ENCODE results near the gene HSPA12B.

- TF ChIP-seq EZH2 (IDR thresholded peaks at IDR 0.05; ENCODE audit: borderline replicate concordance, low read length), result no peak
- TF ChIP-seq, protein P1, sequence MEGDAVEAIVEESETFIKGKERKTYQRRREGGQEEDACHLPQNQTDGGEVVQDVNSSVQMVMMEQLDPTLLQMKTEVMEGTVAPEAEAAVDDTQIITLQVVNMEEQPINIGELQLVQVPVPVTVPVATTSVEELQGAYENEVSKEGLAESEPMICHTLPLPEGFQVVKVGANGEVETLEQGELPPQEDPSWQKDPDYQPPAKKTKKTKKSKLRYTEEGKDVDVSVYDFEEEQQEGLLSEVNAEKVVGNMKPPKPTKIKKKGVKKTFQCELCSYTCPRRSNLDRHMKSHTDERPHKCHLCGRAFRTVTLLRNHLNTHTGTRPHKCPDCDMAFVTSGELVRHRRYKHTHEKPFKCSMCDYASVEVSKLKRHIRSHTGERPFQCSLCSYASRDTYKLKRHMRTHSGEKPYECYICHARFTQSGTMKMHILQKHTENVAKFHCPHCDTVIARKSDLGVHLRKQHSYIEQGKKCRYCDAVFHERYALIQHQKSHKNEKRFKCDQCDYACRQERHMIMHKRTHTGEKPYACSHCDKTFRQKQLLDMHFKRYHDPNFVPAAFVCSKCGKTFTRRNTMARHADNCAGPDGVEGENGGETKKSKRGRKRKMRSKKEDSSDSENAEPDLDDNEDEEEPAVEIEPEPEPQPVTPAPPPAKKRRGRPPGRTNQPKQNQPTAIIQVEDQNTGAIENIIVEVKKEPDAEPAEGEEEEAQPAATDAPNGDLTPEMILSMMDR (IDR thresholded peaks at IDR 0.05; ENCODE audit: low read length), result no peak
Measured at GRCh38 chr20:3783068-3783489, 50.6 kb downstream of the HSPA12B start.
